Progenitor cell of endocrine pancreas (in vitro differentiated cells): Measurements from ENCODE around the gene DNMT3A. TPM values are rescaled to one million over a fixed set of nuclear protein-coding genes. Genes with fewer than 3 reads are reported as not detected.

Experiments
- DNase-seq: peaks from one replicate; pipeline ENCODE4 v3.0.0; 2021; ENCODE audit warnings: low spot score; ENCODE audit not compliant: unreplicated experiment
- H3K27ac Mint-ChIP-seq: 2 replicates; pipeline ENCODE4 v1.8.0; 2021; ENCODE audit warnings: mild to moderate bottlenecking, moderate library complexity, mixed read lengths
- H3K27me3 Mint-ChIP-seq: 2 replicates; pipeline ENCODE4 v1.8.0; 2021; ENCODE audit warnings: mixed read lengths
- H3K36me3 Mint-ChIP-seq: 2 replicates; pipeline ENCODE4 v1.8.0; 2022; ENCODE audit warnings: mixed read lengths; ENCODE audit not compliant: insufficient read depth
- H3K4me1 Mint-ChIP-seq: 2 replicates; pipeline ENCODE4 v1.8.0; 2021; ENCODE audit warnings: low read depth, mixed read lengths
- H3K4me3 Mint-ChIP-seq: 2 replicates; pipeline ENCODE4 v1.8.0; 2021; ENCODE audit warnings: low read depth, mild to moderate bottlenecking, moderate library complexity, mixed read lengths
- H3K9me3 Mint-ChIP-seq: 2 replicates; pipeline ENCODE4 v1.8.0; 2021; ENCODE audit warnings: low read depth, mixed read lengths
- long read RNA-seq: library from polyadenylated mRNA; unstranded; transcript quantifications from one replicate; pipeline ENCODE4 v2.0.0, GENCODE V29; 2020
- total RNA-seq: library from RNA; stranded (reverse); gene quantifications from 2 replicates; pipeline ENCODE4 v1.2.1, GENCODE V29; 2021
- TF ChIP-seq, protein P1 (sequence below): fragments of 200-600 bp; sonication (generic); IDR thresholded peaks from one replicate; pipeline ENCODE4 v1.5.0; 2021; ENCODE audit warnings: antibody characterized with exemption, mild to moderate bottlenecking; ENCODE audit not compliant: unreplicated experiment

Gene DNMT3A
- 166 and 168 TPM in 2 replicates for total RNA-seq
- long read RNA-seq, transcript DNMT3A-205 (18 exons, 2,300 nt): major isoform, 76 of 179 reads
- long read RNA-seq, transcript DNMT3A-203 (19 exons, 3,589 nt): minor isoform, 25 of 179 reads
- long read RNA-seq, partial matches to known transcripts: 36 of 179 reads
- long read RNA-seq, other reads (novel, unspliced or antisense): 42 of 179 reads

DNA sequence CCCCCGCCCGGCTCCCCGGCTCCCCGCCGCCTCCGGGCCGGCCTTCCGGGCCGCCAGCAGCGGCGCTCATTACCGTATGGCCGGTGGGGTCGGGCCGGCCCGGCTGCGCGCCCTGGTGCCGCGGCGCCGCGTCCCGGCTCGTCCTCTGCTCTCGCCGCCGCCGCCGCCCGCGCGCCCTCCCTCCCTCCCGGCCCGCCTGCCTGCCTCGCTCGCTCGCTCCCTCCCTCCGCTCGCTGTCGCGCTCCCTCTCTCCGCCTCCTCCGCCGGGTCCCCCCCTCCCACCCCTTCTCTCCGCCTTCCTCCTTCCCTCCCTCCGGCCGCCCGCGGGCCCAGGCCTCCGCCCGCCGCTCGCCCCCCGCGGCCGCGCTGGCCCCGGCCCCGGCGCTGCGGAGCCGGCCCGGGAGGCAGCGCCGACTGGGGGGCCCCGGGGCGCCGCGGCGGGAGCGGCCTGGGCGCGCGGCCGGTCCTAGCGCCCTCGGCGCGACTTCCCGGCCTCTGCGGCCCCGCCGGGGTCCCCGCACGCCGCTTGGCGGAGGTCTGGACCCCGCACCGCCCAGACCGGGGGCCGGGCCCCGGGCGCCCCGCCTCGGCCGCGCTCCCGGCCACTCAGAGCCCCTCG, at the start of gene DNMT3A:
Gene DNMT3A (minus strand): TSS at position 173 of the 619 bp plus-strand sequence. CDS start 27,941 bp downstream, outside the sequence.
- H3K36me3 Mint-ChIP-seq: no peaks in the 10 kb centered on the region
- TF ChIP-seq, protein P1, sequence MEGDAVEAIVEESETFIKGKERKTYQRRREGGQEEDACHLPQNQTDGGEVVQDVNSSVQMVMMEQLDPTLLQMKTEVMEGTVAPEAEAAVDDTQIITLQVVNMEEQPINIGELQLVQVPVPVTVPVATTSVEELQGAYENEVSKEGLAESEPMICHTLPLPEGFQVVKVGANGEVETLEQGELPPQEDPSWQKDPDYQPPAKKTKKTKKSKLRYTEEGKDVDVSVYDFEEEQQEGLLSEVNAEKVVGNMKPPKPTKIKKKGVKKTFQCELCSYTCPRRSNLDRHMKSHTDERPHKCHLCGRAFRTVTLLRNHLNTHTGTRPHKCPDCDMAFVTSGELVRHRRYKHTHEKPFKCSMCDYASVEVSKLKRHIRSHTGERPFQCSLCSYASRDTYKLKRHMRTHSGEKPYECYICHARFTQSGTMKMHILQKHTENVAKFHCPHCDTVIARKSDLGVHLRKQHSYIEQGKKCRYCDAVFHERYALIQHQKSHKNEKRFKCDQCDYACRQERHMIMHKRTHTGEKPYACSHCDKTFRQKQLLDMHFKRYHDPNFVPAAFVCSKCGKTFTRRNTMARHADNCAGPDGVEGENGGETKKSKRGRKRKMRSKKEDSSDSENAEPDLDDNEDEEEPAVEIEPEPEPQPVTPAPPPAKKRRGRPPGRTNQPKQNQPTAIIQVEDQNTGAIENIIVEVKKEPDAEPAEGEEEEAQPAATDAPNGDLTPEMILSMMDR: no peak
- no peaks in the 10 kb centered on the region for H3K9me3 Mint-ChIP-seq
- peak within 1 kb of the TSS; percentile 71 for H3K4me3 Mint-ChIP-seq
- H3K27me3 Mint-ChIP-seq: peaks cover 13% of the 10 kb centered on the region
- DNase-seq: no peak
- no peak within 1 kb of the TSS for H3K27ac Mint-ChIP-seq
- peaks cover 3% of the 10 kb centered on the region for H3K4me1 Mint-ChIP-seq

DNA sequence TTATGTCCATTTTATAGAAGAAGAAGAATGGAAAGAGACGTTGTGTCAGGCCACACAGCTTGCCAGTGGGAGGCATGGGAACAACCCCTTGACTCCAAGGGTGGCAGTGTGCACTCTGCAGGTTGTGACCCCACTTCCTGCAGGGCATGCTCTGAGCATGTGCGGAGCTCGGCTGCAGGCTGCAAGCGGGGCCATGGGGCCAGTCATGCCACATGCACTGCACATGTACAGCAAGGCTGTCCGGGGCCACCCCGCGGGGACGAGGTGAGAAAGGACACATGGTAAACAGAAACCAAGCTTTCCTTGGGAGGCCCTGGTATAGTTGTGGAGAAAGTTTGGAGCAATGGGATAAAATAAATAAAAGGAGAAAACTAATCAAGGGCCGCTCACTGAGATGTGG, 47.4 kb upstream of the DNMT3A start:
- TF ChIP-seq, protein P1: no peak
- no peak for DNase-seq
- H3K4me1 Mint-ChIP-seq: peaks cover 6% of the 10 kb centered on the region
- no peaks in the 10 kb centered on the region for H3K27me3 Mint-ChIP-seq
- H3K4me3 Mint-ChIP-seq: no peak overlapping the region
- H3K27ac Mint-ChIP-seq: no peak overlapping the region
- peaks cover 6% of the 10 kb centered on the region for H3K9me3 Mint-ChIP-seq
- H3K36me3 Mint-ChIP-seq: peaks cover 21% of the 10 kb centered on the region

DNA sequence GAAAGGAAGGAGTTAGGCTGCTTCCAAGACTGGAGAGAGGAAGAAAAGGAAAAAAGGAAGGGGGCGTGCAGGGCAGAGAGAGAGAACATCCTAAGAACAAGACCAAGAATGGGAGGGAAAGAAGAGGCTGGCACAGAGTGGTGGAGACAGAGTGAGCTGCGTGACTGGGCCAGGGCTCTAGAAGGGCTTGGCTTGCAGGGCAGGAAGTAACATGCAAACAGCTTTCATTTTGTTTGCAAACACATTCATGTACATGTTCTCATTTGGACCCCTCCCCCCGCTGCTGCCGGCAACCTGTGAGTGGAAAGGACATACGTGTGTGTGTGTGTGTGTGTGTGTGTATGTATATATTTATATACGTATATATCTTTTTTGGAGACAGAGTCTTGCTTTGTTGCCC, 46.8 kb upstream of the DNMT3A start:
- TF ChIP-seq, protein P1: no peak
- peaks cover 6% of the 10 kb centered on the region for H3K4me1 Mint-ChIP-seq
- H3K27ac Mint-ChIP-seq: no peak overlapping the region
- no peak overlapping the region for H3K4me3 Mint-ChIP-seq
- no peak for DNase-seq
- no peaks in the 10 kb centered on the region for H3K27me3 Mint-ChIP-seq
- H3K9me3 Mint-ChIP-seq: peaks cover 3% of the 10 kb centered on the region
- peaks cover 19% of the 10 kb centered on the region for H3K36me3 Mint-ChIP-seq

DNA sequence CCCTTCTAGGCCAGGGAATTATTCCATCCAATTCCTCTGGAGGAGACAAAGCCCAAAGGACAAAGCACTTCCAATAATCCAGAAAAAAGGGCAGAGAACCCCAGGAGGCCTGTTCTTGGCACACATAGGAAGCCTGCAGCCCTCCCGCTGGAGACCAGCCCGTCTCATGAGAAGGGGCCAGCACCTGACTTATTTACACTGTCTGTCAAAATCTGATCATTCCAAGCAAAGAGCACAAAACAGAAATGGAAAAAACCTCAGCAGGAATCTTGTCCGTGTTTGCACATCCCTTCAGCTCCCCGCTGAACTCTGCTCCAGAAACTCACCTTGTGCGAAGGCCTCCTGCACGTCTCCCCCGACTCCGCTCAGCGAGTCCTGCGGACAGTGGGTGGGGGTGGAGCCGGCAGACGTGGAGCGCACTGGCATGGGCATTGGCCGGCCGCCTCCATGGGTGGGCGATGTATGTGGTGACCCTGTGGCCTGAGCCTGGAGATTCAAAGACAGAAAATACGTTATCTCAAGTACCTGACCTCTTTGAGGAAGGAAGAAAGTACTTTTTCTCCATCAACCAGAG, 46.2 kb upstream of the DNMT3A start:
- Mint-ChIP-seq H3K4me1 (peaks cover 6% of the 10 kb centered on the region), H3K27ac (peak overlapping the region; percentile 39), H3K36me3 (peaks cover 19% of the 10 kb centered on the region), H3K27me3 (no peaks in the 10 kb centered on the region), H3K9me3 (peaks cover 3% of the 10 kb centered on the region), H3K4me3 (no peak overlapping the region)
- TF ChIP-seq, protein P1: no peak
- no peak for DNase-seq

DNA sequence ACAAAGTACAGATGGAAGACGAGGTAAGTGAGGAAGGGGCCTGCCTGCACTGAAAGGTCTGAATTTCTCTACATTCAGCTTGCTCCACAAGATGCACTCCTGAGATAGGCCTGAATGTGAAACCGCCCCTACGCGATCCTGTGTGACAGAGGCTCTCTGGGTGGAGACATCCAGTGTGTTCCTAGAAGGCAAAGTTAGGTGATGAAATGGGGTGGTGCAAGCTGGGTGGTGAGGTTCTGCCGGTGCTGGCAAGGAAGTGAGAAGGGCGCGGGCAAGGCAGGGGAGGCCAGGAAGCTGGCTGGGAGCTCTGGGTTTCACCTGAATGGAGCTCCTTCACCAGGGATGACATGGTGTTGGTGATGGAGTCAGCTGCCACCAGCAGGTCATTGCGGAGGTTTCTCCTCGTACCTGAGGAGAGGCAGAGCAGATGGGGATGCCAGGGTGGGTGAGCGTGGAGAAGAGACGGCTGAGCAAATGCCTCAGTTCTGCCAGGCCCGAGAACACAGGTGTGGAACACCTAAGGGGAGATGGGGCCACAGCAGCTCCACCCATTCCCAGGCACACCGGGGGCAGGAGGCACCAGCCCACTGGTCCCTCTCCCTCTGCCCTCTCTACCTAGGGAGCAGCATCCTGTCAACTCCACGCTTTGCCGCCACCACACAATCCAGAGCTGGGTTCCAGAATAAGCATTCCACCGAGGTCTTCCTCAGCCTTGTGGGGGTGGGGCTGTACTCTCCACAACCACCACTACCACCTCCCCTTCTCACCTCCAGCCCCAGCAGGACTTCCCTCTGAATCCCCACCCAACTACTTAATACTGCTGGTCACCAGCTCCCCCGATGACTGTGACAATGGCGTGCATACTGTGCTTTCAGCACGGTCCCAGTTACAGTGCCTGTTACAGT, 45.5 kb upstream of the DNMT3A start:
- no peak for DNase-seq
- Mint-ChIP-seq H3K4me1 (peaks cover 6% of the 10 kb centered on the region), H3K36me3 (peaks cover 19% of the 10 kb centered on the region), H3K27ac (no peak overlapping the region), H3K9me3 (no peaks in the 10 kb centered on the region), H3K27me3 (no peaks in the 10 kb centered on the region), H3K4me3 (no peak overlapping the region)
- TF ChIP-seq, protein P1: no peak
